Psoas muscle (tissue), 8 donors: ENCODE results near the gene COPG1. TPM values are rescaled to one million over a fixed set of nuclear protein-coding genes. Genes with fewer than 3 reads are reported as not detected.
A peak's percentile ranks its signal among the peaks of the same experiment; 100 is the strongest.

Source experiments
- ATAC-seq, 4 donors: fragments of 200-7000 bp; cut with Tn5 transposase; one replicate each; pipeline ENCODE4 v1.9.1; 2020; ENCODE audit warnings: moderate library complexity in 3 of 4, mild to moderate bottlenecking in 2 of 4
- DNase-seq, 2 donors: peaks; one replicate each; pipeline ENCODE4 v3.0.0-alpha.2; 2020
- H3K27ac ChIP-seq: fragments of 200-600 bp; one replicate; pipeline ENCODE4 v1.8.0; 2022
- H3K27me3 ChIP-seq, 3 donors: fragments of 200-600 bp in 1 of 3; one replicate each; pipeline versions ENCODE4 v1.6.1 to v1.8.0; 2013 to 2022; ENCODE audit warnings: low read length in 2 of 3, mild to moderate bottlenecking in 2 of 3, moderate library complexity in 1 of 3; ENCODE audit not compliant: insufficient read depth in 3 of 3
- H3K36me3 ChIP-seq, 2 donors: fragments of 200-600 bp in 1 of 2; one replicate each; pipeline versions ENCODE4 v1.6.1 to v1.8.0; 2013 to 2022; ENCODE audit warnings: low read depth in 1 of 2, mild to moderate bottlenecking in 1 of 2, moderate library complexity in 1 of 2; ENCODE audit not compliant: insufficient read depth in 1 of 2
- H3K4me1 ChIP-seq: fragments of 200-600 bp; one replicate; pipeline ENCODE4 v1.8.0; 2022
- H3K4me3 ChIP-seq: fragments of 200-600 bp; one replicate; pipeline ENCODE4 v1.8.0; 2022; ENCODE audit warnings: mild to moderate bottlenecking
- H3K9me3 ChIP-seq: fragments of 200-600 bp; one replicate; pipeline ENCODE4 v1.8.0; 2022
- WGBS, 3 donors: extraction: QIAGEN DNeasy Blood & Tissue Kit; methylation state at CpG; one replicate each; pipeline versions ENCODE4 v1.1.6 to v1.1.7; 2013; 5-methylcytosine and 5-hydroxymethylcytosine counted together
- intact Hi-C, 2 donors: fragments of 100-400 bp; cut with DNase I; formaldehyde crosslinking; loops; one replicate each; pipeline versions ENCODE4 v1.11.0 to v1.14.2; 2022
- polyA plus RNA-seq, 3 donors: library from polyadenylated mRNA; stranded (reverse); fragments of 200-250 nt; gene quantifications; one replicate each; pipeline ENCODE4 v1.2.3, GENCODE V29; 2013
- total RNA-seq, 4 donors: library from RNA; stranded (reverse); fragmentation: NEBNext Ultra II Directional in 2 of 4; extraction: Animal tissue kit (Norgen Biotek cat#: 25700) in 2 of 4; gene quantifications; one replicate each; pipeline versions ENCODE4 v1.2.1 to v1.2.4, GENCODE V29; 2021 to 2023
- TF ChIP-seq, protein P1 (sequence below): fragments of 200-600 bp; IDR thresholded peaks from one replicate; pipeline ENCODE4 v1.8.0; 2022; ENCODE audit warnings: antibody characterized with exemption
- donor health status: healthy with polysubstance abuse.
- donor health status: DM: no; HTN: no; CAD: no; lungs with moderate emphysema.
- donor health status: Bipolar disorder and iron deficiency.
- donor health status: healthy.
- donor health status: DM: yes; HTN: yes; CAD: no.
- donor health status: DM: no; HTN: no; CAD: no.
- donor health status: DM: no; HTN: no; CAD: no.
- donor health status: DM: yes; HTN: yes; CAD: no.

COPG1 gene
- total and polyA plus RNA-seq, 7 donors: 58.4 to 96.1 (median 66.9) TPM

DNA sequence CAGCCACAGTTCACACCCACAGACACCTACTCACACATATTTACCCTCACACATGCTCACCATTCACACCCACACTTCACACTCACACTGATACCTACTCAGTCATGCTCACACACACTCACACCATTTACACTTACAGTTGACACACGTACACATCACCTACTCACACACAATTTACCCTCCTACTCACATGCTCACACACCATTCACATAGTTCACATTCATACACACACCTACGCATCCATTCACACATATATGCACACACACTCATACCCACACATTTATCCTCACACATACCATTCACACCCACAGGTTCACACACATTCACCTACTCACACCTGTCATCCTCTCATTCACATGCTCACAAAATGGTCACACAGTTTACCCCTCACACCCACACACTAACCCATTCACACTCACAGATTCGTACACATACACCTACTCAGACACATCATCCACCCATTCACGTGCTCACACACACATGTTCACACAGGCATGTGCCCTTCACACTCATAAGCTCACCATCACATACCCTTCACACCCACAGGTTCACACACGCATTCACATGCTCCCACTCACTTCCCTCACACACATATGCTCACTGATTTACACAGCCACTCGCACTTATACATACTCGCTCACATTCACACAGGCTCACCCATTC lies 71.5 kb downstream of the COPG1 start:
- DNase-seq (no peak), ATAC-seq (no peak)
- Histone ChIP-seq H3K36me3 (no peaks in the 10 kb centered on the region), H3K4me3 (no peak overlapping the region), H3K4me1 (peaks cover 3% of the 10 kb centered on the region), H3K9me3 (no peaks in the 10 kb centered on the region), H3K27me3 (no peaks in the 10 kb centered on the region), H3K27ac (no peak overlapping the region)
- 94 to 97% (median 95%) methylated on average over 7 of the region's 7 CpGs for WGBS, 3 donors
- TF ChIP-seq, protein P1, sequence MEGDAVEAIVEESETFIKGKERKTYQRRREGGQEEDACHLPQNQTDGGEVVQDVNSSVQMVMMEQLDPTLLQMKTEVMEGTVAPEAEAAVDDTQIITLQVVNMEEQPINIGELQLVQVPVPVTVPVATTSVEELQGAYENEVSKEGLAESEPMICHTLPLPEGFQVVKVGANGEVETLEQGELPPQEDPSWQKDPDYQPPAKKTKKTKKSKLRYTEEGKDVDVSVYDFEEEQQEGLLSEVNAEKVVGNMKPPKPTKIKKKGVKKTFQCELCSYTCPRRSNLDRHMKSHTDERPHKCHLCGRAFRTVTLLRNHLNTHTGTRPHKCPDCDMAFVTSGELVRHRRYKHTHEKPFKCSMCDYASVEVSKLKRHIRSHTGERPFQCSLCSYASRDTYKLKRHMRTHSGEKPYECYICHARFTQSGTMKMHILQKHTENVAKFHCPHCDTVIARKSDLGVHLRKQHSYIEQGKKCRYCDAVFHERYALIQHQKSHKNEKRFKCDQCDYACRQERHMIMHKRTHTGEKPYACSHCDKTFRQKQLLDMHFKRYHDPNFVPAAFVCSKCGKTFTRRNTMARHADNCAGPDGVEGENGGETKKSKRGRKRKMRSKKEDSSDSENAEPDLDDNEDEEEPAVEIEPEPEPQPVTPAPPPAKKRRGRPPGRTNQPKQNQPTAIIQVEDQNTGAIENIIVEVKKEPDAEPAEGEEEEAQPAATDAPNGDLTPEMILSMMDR: no peak
- intact Hi-C loops: no loop called here

GRCh38 chr3:129321887-129322286 lies 72.5 kb downstream of the COPG1 start:
- Histone ChIP-seq H3K9me3 (no peaks in the 10 kb centered on the region), H3K36me3 (no peaks in the 10 kb centered on the region), H3K27me3 (no peaks in the 10 kb centered on the region), H3K4me1 (peaks cover 2% of the 10 kb centered on the region), H3K4me3 (no peak overlapping the region), H3K27ac (no peak overlapping the region)
- TF ChIP-seq, protein P1: no peak
- WGBS, 3 donors: 87 to 90% (median 88%) methylated on average over 9 of the region's 9 CpGs
- ATAC-seq (no peak), DNase-seq (peak in 1 of 2 donors; percentile 15)
- intact Hi-C loops: no loop called here

- Histone ChIP-seq H3K36me3 (no peaks in the 10 kb centered on the region), H3K27me3 (no peaks in the 10 kb centered on the region), H3K27ac (no peak overlapping the region), H3K4me3 (no peak overlapping the region), H3K9me3 (no peaks in the 10 kb centered on the region), H3K4me1 (no peaks in the 10 kb centered on the region)
- intact Hi-C loops: no loop called here
- WGBS, 3 donors: 80 to 86% (median 83%) methylated on average over 12 of the region's 12 CpGs
- DNase-seq (peak in 1 of 2 donors; percentile 38), ATAC-seq (no peak)
- TF ChIP-seq, protein P1: no peak
Observed at GRCh38 chr3:129323651-129324294, 74.4 kb downstream of the COPG1 start.

DNA sequence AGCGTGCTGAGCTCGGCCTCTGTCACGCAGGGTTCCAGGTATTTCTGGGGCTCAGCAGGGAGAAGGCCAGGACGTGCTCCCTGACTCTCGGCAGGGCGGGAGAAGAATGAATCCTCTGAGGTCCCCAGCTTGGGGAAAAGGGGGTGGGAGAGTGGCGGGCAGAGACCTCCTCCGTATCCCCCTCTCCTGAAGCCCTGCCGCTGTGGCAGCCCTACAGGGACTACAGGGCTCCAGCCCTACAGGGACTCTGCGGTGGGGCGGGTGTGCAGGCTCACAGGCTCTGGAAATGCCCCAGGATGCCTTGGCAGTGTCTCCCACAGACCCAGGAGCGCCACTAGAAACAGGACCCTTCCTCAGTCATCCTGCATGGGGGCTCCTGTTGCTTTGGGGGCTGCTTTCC lies 75.4 kb downstream of the COPG1 start:
- H3K36me3 ChIP-seq: no peaks in the 10 kb centered on the region
- DNase-seq: no peak
- no peaks in the 10 kb centered on the region for H3K4me1 ChIP-seq
- TF ChIP-seq, protein P1: no peak
- H3K9me3 ChIP-seq: no peaks in the 10 kb centered on the region
- 94 to 97% (median 94%) methylated on average over 12 of the region's 12 CpGs for WGBS, 3 donors
- no peak for ATAC-seq
- H3K27me3 ChIP-seq: no peaks in the 10 kb centered on the region
- H3K4me3 ChIP-seq: no peak overlapping the region
- H3K27ac ChIP-seq: no peak overlapping the region
- intact Hi-C loops: no loop called here
